ENCODE data around the gene MEX3A.

- peak in 2 of 3 experiments; percentile 20 to 51 for TF ChIP-seq CTCF (IDR thresholded peaks at IDR 0.05)
- no peak for TF ChIP-seq POLR2A (IDR thresholded peaks at IDR 0.05)
Measured at GRCh38 chr1:156053768-156054499, 28.3 kb downstream of the MEX3A start, which contains the start of gene UBQLN4.

All from testis (tissue), 2 donors.